ENCODE measurements around the gene ROBO2. TPM values are rescaled to one million over a fixed set of nuclear protein-coding genes. Genes with fewer than 3 reads are reported as not detected.

ROBO2 gene
- total RNA-seq, 1 experiment from 2014 or later = not detected

DNA sequence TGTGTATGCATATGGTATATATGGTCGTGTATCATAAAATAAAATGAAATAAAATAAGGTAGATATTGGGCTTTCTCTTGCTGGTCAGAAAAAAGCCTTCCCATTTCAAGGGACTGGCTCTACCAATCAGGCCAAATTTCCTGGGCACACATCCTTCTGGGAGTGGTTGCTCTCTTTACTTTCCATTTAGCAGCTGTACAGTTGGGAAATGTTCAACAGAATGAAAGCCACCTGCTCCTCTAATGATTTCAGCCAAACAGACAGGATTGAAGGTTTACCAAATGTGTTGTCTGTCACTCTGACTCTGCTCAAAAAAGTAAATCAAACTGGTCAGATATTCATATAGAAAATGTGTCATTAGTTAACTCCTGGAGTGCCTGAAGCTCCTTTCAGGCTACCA lies 380.4 kb downstream of the ROBO2 start:
- POLR2A ChIA-PET = no interaction called here
- H2AFZ ChIP-seq (ENCODE audit: low read depth, low read length, poor library complexity, severe bottlenecking) = no peak overlapping the region
- intact Hi-C loops (cut with micrococcal nuclease) = no loop called here
- H3K4me3 ChIP-seq (replicated peaks in 1 of 2; ENCODE audit: low read depth in 1 of 2, low read length in 2 of 2) = no peak overlapping the region
- H3K9me2 ChIP-seq (ENCODE audit: insufficient read depth) = no peaks in the 10 kb centered on the region
- RAD21 ChIA-PET (ENCODE audit: low non-redundant PET in 1 of 2, low total read pairs in 2 of 2, uncharacterized antibody in 2 of 2, unreplicated experiment in 2 of 2) = no interaction called here
- peaks cover 9 to 14% of the 10 kb centered on the region in 2 experiments; a peak in 2 of 4 replicates for H3K9me3 ChIP-seq (ENCODE audit: control insufficient read depth in 1 of 2, insufficient read depth in 1 of 2, low read depth in 1 of 2, low read length in 2 of 2)
- no peak for TF ChIP-seq SIN3A (IDR thresholded peaks at IDR 0.05; ENCODE audit: low read depth)
- TF ChIP-seq JUND (IDR thresholded peaks at IDR 0.05) = no peak
- TF ChIP-seq POLR2A (IDR thresholded peaks at IDR 0.05; ENCODE audit: borderline replicate concordance, extremely low read depth, insufficient read depth, insufficient read length) = no peak
- TF ChIP-seq, protein P1, sequence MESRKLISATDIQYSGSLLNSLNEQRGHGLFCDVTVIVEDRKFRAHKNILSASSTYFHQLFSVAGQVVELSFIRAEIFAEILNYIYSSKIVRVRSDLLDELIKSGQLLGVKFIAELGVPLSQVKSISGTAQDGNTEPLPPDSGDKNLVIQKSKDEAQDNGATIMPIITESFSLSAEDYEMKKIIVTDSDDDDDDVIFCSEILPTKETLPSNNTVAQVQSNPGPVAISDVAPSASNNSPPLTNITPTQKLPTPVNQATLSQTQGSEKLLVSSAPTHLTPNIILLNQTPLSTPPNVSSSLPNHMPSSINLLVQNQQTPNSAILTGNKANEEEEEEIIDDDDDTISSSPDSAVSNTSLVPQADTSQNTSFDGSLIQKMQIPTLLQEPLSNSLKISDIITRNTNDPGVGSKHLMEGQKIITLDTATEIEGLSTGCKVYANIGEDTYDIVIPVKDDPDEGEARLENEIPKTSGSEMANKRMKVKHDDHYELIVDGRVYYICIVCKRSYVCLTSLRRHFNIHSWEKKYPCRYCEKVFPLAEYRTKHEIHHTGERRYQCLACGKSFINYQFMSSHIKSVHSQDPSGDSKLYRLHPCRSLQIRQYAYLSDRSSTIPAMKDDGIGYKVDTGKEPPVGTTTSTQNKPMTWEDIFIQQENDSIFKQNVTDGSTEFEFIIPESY (IDR thresholded peaks at IDR 0.05; ENCODE audit: extremely low read depth, insufficient replicate concordance, low read length) = no peak
- TF ChIP-seq EGR1 (IDR thresholded peaks at IDR 0.05; ENCODE audit: low read depth) = no peak
- no peak for TF ChIP-seq CBX3 (IDR thresholded peaks at IDR 0.05; ENCODE audit: low read depth)
- no peak for TF ChIP-seq ELF1 (IDR thresholded peaks at IDR 0.05; ENCODE audit: borderline replicate concordance, low read depth)
- no peak for TF ChIP-seq SRF (IDR thresholded peaks at IDR 0.05; ENCODE audit: low read depth)
- no peak for TF ChIP-seq EZH2 (IDR thresholded peaks at IDR 0.05)
- no peak for TF ChIP-seq RAD21 (IDR thresholded peaks at IDR 0.05; ENCODE audit: low read depth)
- TF ChIP-seq REST (IDR thresholded peaks at IDR 0.05; ENCODE audit: low read depth) = no peak
- TF ChIP-seq CTCF (IDR thresholded peaks at IDR 0.05 in 2 of 3, conservative IDR thresholded peaks at IDR 0.05 in 1 of 3; ENCODE audit: borderline replicate concordance in 1 of 3, insufficient read depth in 1 of 3, low read depth in 2 of 3, low read length in 2 of 3) = no peak
- no peak for ATAC-seq
- no peak overlapping the region for H3K27ac ChIP-seq (ENCODE audit: low read depth, low read length)
- no peak overlapping the region for H3K9ac ChIP-seq (ENCODE audit: low read length)
- H3K36me3 ChIP-seq (ENCODE audit: control insufficient read depth in 1 of 2, insufficient read depth in 2 of 2, low read length in 2 of 2) = no peaks in the 10 kb centered on the region
- H3K4me2 ChIP-seq (ENCODE audit: low read length) = no peak overlapping the region
- CTCF ChIA-PET = no interaction called here
- H4K20me1 ChIP-seq (ENCODE audit: insufficient read depth) = no peaks in the 10 kb centered on the region
- BruUV-seq (replicated peaks) = no TSS peak
- no peaks in the 10 kb centered on the region for H3K4me1 ChIP-seq (ENCODE audit: control insufficient read depth in 1 of 2, insufficient read depth in 2 of 2, low read length in 2 of 2)
- H3K27me3 ChIP-seq (ENCODE audit: insufficient read depth, low read length) = no peaks in the 10 kb centered on the region
- DNase-seq (ENCODE audit: low read depth, low spot score) = no peak
- no peaks in the 10 kb centered on the region for H3K79me2 ChIP-seq (ENCODE audit: insufficient read depth, low read length)

All from HCT116 (cell line).